Hematopoietic multipotent progenitor cell (in vitro differentiated cells): ENCODE data around the gene PLEKHN1. TPM values are rescaled to one million over a fixed set of nuclear protein-coding genes. Genes with fewer than 3 reads are reported as not detected.
"Not testable (repeated sequence)": the region's sequence is repeated elsewhere in the genome, so short reads cannot be mapped to it uniquely, and the experiment has no call there.

Experiments
- DNase-seq, 3 donors: peaks; one replicate each; pipeline ENCODE4 v3.0.0-alpha.2; 2011 to 2015; ENCODE audit warnings: low read depth in 2 of 3, low spot score in 2 of 3
- total RNA-seq: library from RNA; depleted of rRNA; stranded (reverse); fragments of >200 nt; gene quantifications from one replicate; pipeline ENCODE4 v1.2.3, GENCODE V29; 2012

PLEKHN1 gene
- total RNA-seq, 1 donor = 0.54 TPM

GRCh38 chr1:1003618-1004419, 37.5 kb downstream of the PLEKHN1 start:
- no peak for DNase-seq

GRCh38 chr1:1004420-1004779, 38.1 kb downstream of the PLEKHN1 start:
- DNase-seq = no peak

- DNase-seq = peak in 1 of 3 donors; percentile 60
Measured at GRCh38 chr1:1004780-1005697, 38.8 kb downstream of the PLEKHN1 start.

GRCh38 chr1:1005774-1006304, 39.6 kb downstream of the PLEKHN1 start:
- DNase-seq = no peak

GRCh38 chr1:1006305-1007159, 40.2 kb downstream of the PLEKHN1 start:
- DNase-seq = no peak

- DNase-seq = not testable (repeated sequence)
Measured at GRCh38 chr1:1010131-1010530, 43.8 kb downstream of the PLEKHN1 start.

GRCh38 chr1:1011396-1011949, 45.2 kb downstream of the PLEKHN1 start:
- peak in 1 of 3 donors; percentile 32 for DNase-seq

GRCh38 chr1:1012736-1013104, 46.4 kb downstream of the PLEKHN1 start:
- DNase-seq = not testable (repeated sequence)

GRCh38 chr1:1013105-1013921, 47.0 kb downstream of the PLEKHN1 start, which contains the start of gene ISG15:
TSS of gene ISG15 (plus strand) at chr1:1013497. CDS start at chr1:1013574, 77 bp downstream.
- peak; percentile 76 to 87 (median 82) for DNase-seq

GRCh38 chr1:1013922-1014648, 47.8 kb downstream of the PLEKHN1 start:
- no peak for DNase-seq

- DNase-seq = peak in 1 of 3 donors; percentile 47
Measured at GRCh38 chr1:1014799-1015681, 48.8 kb downstream of the PLEKHN1 start.

- DNase-seq = not testable (repeated sequence)
Measured at GRCh38 chr1:1017397-1018320, 51.4 kb downstream of the PLEKHN1 start.

- not testable (repeated sequence) for DNase-seq
Measured at GRCh38 chr1:1018321-1018685, 52.0 kb downstream of the PLEKHN1 start.

GRCh38 chr1:1019122-1019999, 53.1 kb downstream of the PLEKHN1 start:
- peak; percentile 62 to 74 (median 67) for DNase-seq

- no peak for DNase-seq
Measured at GRCh38 chr1:1020000-1020404, 53.7 kb downstream of the PLEKHN1 start, which contains the start of gene AGRN. TSS of gene AGRN (plus strand) at chr1:1020120. CDS start at chr1:1020173, 53 bp downstream.
